ENCODE data around the gene SNHG17.
"Not testable (repeated sequence)": the region's sequence is repeated elsewhere in the genome, so short reads cannot be mapped to it uniquely, and the experiment has no call there.

SNHG17 gene

DNA sequence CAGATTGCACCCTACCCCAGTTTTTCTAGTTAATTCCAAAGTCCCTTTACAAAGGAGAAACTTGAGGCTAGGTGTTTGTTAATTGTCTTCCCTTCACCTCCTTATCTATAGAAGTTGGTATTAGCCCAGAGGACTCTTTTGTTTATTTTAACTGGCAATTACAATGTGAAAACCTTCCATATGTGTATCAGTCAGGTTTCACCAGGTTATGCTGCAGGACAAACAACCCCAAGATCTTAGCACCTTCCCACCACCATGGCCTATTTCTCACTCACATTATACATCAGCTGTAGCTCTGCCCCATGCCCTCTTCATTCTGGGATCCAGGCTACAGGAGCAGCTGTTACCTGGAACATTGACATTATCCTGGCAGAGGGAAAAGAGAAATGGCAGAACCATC, 31.1 kb downstream of the SNHG17 start:
- TF ChIP-seq SPI1 (IDR thresholded peaks at IDR 0.05; ENCODE audit: low read depth, low read length) (no peak), PAX5 (IDR thresholded peaks at IDR 0.05; ENCODE audit: insufficient read depth, low read length, severe bottlenecking) (no peak), TAF1 (IDR thresholded peaks at IDR 0.05; ENCODE audit: low read depth, low read length) (no peak), POLR2AphosphoS5 (IDR thresholded peaks at IDR 0.05; ENCODE audit: low read depth, low read length) (no peak), POLR2A (IDR thresholded peaks at IDR 0.05; ENCODE audit: low read depth, low read length) (no peak), POU2F2 (IDR thresholded peaks at IDR 0.05; ENCODE audit: low read depth, low read length) (no peak)
- FAIRE-seq (no peak), DNase-seq (ENCODE audit: insufficient read length, low spot score) (no peak)

DNA sequence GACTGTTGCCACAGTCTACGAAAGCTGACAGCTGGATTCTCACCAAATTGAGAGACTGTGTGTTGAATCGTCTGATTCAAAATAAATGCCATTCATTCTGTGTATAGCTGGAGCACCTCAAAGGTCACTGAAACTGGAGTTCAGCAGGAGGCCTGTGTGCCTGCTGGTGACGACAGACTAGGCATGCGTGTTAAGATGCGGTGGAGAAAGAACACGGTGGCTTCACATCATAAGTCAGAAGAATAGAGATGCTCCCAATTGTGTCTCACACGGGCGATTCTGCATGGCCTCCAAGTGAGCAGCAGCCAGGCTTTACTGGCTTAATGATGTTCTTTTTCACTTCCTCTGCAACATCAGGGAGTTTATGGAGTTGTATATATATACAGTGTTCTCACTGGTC, 32.3 kb downstream of the SNHG17 start:
- TF ChIP-seq SPI1 (IDR thresholded peaks at IDR 0.05; ENCODE audit: low read depth, low read length) (no peak), POLR2A (IDR thresholded peaks at IDR 0.05; ENCODE audit: low read depth, low read length) (no peak), TAF1 (IDR thresholded peaks at IDR 0.05; ENCODE audit: low read depth, low read length) (no peak), POLR2AphosphoS5 (IDR thresholded peaks at IDR 0.05; ENCODE audit: low read depth, low read length) (no peak), POU2F2 (IDR thresholded peaks at IDR 0.05; ENCODE audit: low read depth, low read length) (no peak), PAX5 (IDR thresholded peaks at IDR 0.05; ENCODE audit: insufficient read depth, low read length, severe bottlenecking) (no peak)
- FAIRE-seq (no peak), DNase-seq (ENCODE audit: insufficient read length, low spot score) (no peak)

DNA sequence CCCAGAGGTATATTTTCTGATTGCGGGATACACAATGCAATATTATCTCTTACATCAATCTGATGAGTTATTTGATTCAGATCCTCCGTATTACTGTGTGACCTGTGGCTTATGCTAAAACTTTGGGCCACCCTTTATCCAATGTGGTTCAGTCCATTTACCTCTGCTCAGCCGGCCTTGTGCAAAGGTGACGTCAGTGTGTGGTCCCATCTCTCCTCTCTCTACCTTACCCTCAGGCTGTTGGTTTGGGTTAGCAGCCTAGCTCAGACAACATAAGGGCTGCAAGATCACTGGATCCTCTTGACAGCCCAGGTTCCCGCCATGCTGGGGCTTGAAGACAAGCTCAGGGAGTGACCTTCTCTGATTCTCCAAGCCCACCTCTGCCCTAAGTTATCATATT, 33.0 kb downstream of the SNHG17 start:
- FAIRE-seq: no peak
- no peak for TF ChIP-seq POLR2AphosphoS5 (IDR thresholded peaks at IDR 0.05; ENCODE audit: low read depth, low read length)
- no peak for TF ChIP-seq PAX5 (IDR thresholded peaks at IDR 0.05; ENCODE audit: insufficient read depth, low read length, severe bottlenecking)
- DNase-seq (ENCODE audit: insufficient read length, low spot score): no peak

DNA sequence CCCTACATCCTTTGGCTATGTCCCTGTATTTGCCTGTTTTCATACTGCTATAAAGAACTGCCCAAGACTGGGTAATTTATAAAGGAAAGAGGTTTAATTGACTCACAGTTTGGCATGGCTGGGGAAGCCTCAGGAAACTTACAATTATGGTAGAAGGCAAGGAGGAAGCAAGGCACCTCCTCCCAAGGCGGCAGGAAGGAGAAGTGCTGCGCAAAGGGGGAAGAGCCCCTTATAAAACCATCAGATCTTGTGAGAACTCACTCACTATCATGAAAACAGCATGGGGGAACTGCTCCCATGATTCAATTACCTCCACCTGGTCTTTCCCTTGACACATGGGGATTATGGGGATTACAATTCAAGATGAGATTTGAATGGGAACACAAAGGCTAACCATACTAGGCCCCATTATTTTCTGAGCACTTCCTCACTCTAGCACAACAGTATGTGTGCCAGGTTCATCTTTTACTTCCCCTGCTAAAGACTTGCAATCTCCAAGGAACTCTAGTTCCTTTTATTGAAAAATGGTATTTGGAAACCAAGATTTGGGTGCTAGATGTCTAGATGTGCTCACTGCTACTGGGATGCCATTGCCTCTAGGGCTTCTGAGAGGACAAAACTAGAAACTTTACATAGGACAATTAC, 39.3 kb downstream of the SNHG17 start:
- TF ChIP-seq SPI1 (IDR thresholded peaks at IDR 0.05; ENCODE audit: low read depth, low read length): 0 out of 2 replicates have a peak, but pooled peaks have one; percentile 1
- not testable (repeated sequence) for DNase-seq (ENCODE audit: insufficient read length, low spot score); FAIRE-seq

DNA sequence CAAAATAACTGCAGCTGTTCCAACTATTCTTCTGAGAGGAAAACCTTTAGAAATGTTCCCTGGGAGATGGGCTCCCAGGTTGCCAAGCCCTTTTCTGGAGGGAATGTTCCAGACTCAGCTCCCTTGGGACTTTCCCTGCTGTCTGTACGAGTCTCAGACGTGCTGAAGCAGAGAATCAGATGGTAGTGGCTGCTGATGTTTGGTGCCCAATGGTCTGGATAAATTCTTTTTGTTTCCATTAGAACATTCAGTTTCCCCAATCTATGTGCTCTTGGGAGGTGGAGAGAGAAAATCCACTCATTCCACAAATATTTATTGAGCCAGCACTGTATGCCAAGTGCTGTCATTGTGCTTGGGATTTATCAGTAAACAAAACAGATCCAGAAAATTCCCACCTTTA, 40.0 kb downstream of the SNHG17 start:
- FAIRE-seq (no peak), DNase-seq (ENCODE audit: insufficient read length, low spot score) (no peak)
- TF ChIP-seq PAX5 (IDR thresholded peaks at IDR 0.05; ENCODE audit: insufficient read depth, low read length, severe bottlenecking): no peak
- no peak for TF ChIP-seq SPI1 (IDR thresholded peaks at IDR 0.05; ENCODE audit: low read depth, low read length)
- TF ChIP-seq TAF1 (IDR thresholded peaks at IDR 0.05; ENCODE audit: low read depth, low read length): no peak
- no peak for TF ChIP-seq POU2F2 (IDR thresholded peaks at IDR 0.05; ENCODE audit: low read depth, low read length)

DNA sequence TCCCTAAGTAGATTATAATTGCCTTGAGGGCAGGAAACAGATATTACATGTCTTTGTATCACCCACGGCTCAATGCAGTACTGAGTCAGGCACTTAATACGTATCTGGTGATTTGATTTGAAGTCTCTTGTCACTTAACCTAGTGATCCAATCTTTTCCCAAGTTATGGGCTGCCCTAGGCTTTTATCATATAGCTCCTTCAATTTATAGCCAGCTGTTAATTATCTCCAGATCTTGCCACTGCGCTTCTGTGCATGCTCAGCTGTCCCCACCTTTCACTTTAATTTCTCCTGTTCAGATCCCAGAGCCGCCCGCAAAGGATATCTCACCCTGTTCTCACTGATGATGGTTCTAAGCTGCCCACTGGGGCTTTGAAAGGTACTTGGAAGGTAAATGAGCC, 41.9 kb downstream of the SNHG17 start:
- TF ChIP-seq PAX5 (IDR thresholded peaks at IDR 0.05; ENCODE audit: insufficient read depth, low read length, severe bottlenecking) (no peak), TAF1 (IDR thresholded peaks at IDR 0.05; ENCODE audit: low read depth, low read length) (no peak), POLR2AphosphoS5 (IDR thresholded peaks at IDR 0.05; ENCODE audit: low read depth, low read length) (no peak), POLR2A (IDR thresholded peaks at IDR 0.05; ENCODE audit: low read depth, low read length) (no peak), SPI1 (IDR thresholded peaks at IDR 0.05; ENCODE audit: low read depth, low read length) (no peak), POU2F2 (IDR thresholded peaks at IDR 0.05; ENCODE audit: low read depth, low read length) (no peak)
- DNase-seq (ENCODE audit: insufficient read length, low spot score) (no peak), FAIRE-seq (no peak)

DNA sequence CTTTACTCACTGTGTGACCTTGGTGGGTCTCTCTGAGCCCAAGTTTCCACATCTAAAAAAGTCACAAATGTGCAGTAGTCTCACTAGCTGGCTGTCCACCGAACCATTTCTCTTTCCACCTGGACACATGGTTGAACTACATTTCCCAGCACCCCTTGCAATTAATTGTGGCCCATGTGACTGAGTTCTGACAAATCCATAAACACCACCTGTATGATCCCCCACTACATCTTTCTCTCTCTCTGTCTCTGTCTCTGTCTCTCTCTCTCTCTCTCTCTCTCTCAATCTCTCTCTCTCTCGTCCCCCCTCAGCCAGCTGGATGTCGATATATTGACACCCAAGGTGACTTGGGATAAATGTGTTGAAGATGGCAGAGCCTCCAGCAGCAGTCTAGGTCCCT, 42.8 kb downstream of the SNHG17 start:
- FAIRE-seq (no peak), DNase-seq (ENCODE audit: insufficient read length, low spot score) (no peak)
- TF ChIP-seq TAF1 (IDR thresholded peaks at IDR 0.05; ENCODE audit: low read depth, low read length) (no peak), POU2F2 (IDR thresholded peaks at IDR 0.05; ENCODE audit: low read depth, low read length) (no peak), POLR2A (IDR thresholded peaks at IDR 0.05; ENCODE audit: low read depth, low read length) (no peak), PAX5 (IDR thresholded peaks at IDR 0.05; ENCODE audit: insufficient read depth, low read length, severe bottlenecking) (no peak), SPI1 (IDR thresholded peaks at IDR 0.05; ENCODE audit: low read depth, low read length) (no peak), POLR2AphosphoS5 (IDR thresholded peaks at IDR 0.05; ENCODE audit: low read depth, low read length) (no peak)

DNA sequence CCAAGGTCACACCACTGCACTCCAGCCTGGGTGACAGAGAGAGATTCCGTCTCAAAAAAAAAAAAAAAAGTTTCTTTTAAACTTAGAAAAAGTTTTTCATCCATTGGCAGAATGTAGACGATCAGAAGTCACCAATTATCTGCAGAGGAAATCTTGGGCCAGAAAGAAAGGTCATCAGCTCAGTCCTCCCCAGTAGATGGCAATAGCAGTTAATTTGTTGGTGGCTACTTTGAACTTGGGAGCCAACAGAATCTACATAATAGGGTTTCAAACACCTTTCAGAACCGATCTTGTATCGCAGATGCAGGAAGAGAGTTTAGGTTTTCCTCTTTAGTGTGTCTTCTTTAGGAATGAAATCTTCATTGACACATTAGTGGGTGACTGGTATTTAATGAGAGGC, 47.2 kb downstream of the SNHG17 start:
- FAIRE-seq: no peak

DNA sequence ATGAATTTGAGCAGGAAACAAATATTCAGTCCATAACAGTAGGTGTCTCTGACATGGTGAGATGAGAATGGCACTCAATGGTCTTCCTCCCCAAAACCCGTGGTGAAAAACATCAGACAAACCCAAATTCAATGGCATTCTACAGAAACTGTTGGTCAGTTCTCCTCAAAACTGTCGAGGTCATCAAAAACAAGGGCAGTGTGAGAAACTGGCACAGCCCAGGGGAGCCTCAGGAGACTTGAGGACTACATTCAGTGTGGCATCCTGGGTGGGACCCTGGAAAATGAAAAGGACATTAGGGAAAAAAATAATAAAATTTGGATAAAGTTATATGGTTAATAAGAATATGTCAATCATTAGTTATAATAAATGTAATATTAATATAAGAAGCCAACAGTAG, 48.3 kb downstream of the SNHG17 start:
- FAIRE-seq (no peak), DNase-seq (ENCODE audit: insufficient read length, low spot score) (no peak)
- TF ChIP-seq POLR2AphosphoS5 (IDR thresholded peaks at IDR 0.05; ENCODE audit: low read depth, low read length) (no peak), TAF1 (IDR thresholded peaks at IDR 0.05; ENCODE audit: low read depth, low read length) (no peak), PAX5 (IDR thresholded peaks at IDR 0.05; ENCODE audit: insufficient read depth, low read length, severe bottlenecking) (no peak), SPI1 (IDR thresholded peaks at IDR 0.05; ENCODE audit: low read depth, low read length) (no peak), POLR2A (IDR thresholded peaks at IDR 0.05; ENCODE audit: low read depth, low read length) (no peak), POU2F2 (IDR thresholded peaks at IDR 0.05; ENCODE audit: low read depth, low read length) (no peak)

More for the DNA sequence above, 47.2 kb downstream of the SNHG17 start:
- DNase-seq (ENCODE audit: insufficient read length, low spot score): no peak
- TF ChIP-seq TAF1 (IDR thresholded peaks at IDR 0.05; ENCODE audit: low read depth, low read length) (no peak), POLR2AphosphoS5 (IDR thresholded peaks at IDR 0.05; ENCODE audit: low read depth, low read length) (no peak), SPI1 (IDR thresholded peaks at IDR 0.05; ENCODE audit: low read depth, low read length) (no peak), POU2F2 (IDR thresholded peaks at IDR 0.05; ENCODE audit: low read depth, low read length) (no peak), POLR2A (IDR thresholded peaks at IDR 0.05; ENCODE audit: low read depth, low read length) (no peak), PAX5 (IDR thresholded peaks at IDR 0.05; ENCODE audit: insufficient read depth, low read length, severe bottlenecking) (no peak)

DNA sequence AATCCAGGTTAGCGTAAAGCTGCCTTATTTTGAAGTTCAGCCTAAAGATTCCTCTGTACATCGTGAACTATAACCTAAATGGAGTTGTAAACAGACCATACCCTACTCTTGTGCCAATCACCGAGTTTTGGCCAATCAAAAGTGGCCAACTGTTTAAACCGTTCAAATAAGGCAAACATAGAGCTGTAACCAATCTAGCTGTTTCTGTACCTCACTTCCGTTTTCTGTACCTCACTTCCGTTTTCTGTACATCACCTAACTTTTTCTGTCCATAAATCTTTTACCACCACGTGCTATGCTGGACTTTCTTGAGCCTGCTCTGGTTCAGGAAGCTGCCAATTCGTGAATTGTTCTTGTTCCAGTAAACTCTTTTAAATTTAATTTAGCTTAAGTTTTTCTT, 49.1 kb downstream of the SNHG17 start:
- no peak for DNase-seq (ENCODE audit: insufficient read length, low spot score)
- FAIRE-seq: peak; percentile 26
- TF ChIP-seq POU2F2 (IDR thresholded peaks at IDR 0.05; ENCODE audit: low read depth, low read length): no peak
- TF ChIP-seq PAX5 (IDR thresholded peaks at IDR 0.05; ENCODE audit: insufficient read depth, low read length, severe bottlenecking): no peak
- TF ChIP-seq SPI1 (IDR thresholded peaks at IDR 0.05; ENCODE audit: low read depth, low read length): peak; percentile 64
- TF ChIP-seq POLR2AphosphoS5 (IDR thresholded peaks at IDR 0.05; ENCODE audit: low read depth, low read length): no peak
- no peak for TF ChIP-seq TAF1 (IDR thresholded peaks at IDR 0.05; ENCODE audit: low read depth, low read length)
- TF ChIP-seq POLR2A (IDR thresholded peaks at IDR 0.05; ENCODE audit: low read depth, low read length): no peak

Data from GM12891 (cell line).